Measurements from ENCODE around the gene KCNQ1OT1.

Gene KCNQ1OT1

DNA sequence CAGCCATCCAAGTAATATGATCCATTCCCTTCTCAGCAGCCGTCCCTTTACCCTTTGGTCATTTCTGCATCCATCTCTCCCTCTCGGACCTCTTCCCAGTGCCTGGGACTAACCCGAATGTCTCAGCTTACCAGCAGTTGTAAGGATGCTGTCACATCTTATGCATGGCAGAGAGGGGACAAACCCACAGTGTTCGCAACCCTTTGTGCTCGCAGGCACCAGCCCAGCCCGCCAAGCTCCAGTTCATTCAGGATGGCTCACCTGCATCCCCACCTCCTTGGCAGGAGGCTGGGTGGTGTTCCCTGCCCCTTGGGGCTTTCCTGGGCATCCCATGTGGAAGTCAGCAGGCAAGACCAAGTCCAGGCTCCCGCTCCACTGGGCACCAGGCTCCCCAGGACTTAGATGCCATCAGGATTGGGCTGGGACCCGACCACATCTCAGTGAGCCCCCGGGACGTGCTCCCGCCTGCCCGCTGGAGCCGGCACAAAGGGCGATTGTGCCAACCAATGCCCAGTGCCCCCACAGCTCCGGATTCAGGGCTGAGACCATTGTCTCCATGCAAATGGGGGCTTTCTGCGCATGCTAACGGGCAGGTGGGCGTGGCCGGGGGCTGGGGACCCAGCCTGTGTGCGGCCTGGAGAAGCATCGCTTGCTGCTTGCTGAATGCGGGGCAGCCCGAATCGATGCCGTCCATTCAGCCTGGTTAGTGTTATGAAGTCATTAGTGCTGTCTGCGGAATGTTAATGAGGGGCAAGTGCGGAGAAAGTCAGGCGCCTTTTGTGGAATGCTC lies 108.6 kb downstream of the KCNQ1OT1 start:
- TF ChIP-seq MYC (IDR thresholded peaks at IDR 0.05; ENCODE audit: low read depth, low read length) (no peak), POLR2A (IDR thresholded peaks at IDR 0.05; ENCODE audit: extremely low read depth, insufficient read length) (no peak)
- H3K4me3 ChIP-seq (ENCODE audit: low read depth, low read length): no peak overlapping the region
- no peak for DNase-seq (ENCODE audit: low read depth)

- no peak for DNase-seq (ENCODE audit: low read depth)
These were observed 109.4 kb downstream of the KCNQ1OT1 start for GRCh38 chr11:2590131-2590964.

DNA sequence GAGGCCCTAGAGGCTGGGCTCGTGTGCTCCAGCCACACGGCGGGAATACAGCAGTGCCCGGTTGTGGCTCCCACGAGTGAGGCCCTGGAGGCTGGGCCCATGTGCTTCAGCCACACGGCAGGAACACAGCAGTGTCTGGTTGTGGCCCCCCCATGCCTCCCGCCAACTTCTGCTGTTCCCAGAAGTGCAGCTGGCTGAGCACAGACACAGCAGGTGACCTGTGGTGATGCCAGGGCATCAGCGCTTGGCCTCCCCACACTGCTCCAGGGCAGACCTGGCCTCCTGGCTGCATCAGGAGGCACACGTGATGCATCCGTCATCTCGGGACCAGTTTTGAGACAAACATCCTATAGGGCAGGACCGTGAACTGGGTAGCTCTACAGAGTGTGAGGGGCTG lies 110.3 kb downstream of the KCNQ1OT1 start:
- H3K4me3 ChIP-seq (ENCODE audit: low read depth, low read length): no peak overlapping the region
- TF ChIP-seq, protein P1, sequence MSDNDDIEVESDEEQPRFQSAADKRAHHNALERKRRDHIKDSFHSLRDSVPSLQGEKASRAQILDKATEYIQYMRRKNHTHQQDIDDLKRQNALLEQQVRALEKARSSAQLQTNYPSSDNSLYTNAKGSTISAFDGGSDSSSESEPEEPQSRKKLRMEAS (IDR thresholded peaks at IDR 0.05; ENCODE audit: low read depth, low read length): no peak
- TF ChIP-seq MYC (IDR thresholded peaks at IDR 0.05; ENCODE audit: low read depth, low read length) (no peak), POLR2A (IDR thresholded peaks at IDR 0.05; ENCODE audit: extremely low read depth, insufficient read length) (no peak)
- TF ChIP-seq, protein P2, sequence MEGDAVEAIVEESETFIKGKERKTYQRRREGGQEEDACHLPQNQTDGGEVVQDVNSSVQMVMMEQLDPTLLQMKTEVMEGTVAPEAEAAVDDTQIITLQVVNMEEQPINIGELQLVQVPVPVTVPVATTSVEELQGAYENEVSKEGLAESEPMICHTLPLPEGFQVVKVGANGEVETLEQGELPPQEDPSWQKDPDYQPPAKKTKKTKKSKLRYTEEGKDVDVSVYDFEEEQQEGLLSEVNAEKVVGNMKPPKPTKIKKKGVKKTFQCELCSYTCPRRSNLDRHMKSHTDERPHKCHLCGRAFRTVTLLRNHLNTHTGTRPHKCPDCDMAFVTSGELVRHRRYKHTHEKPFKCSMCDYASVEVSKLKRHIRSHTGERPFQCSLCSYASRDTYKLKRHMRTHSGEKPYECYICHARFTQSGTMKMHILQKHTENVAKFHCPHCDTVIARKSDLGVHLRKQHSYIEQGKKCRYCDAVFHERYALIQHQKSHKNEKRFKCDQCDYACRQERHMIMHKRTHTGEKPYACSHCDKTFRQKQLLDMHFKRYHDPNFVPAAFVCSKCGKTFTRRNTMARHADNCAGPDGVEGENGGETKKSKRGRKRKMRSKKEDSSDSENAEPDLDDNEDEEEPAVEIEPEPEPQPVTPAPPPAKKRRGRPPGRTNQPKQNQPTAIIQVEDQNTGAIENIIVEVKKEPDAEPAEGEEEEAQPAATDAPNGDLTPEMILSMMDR (IDR thresholded peaks at IDR 0.05; ENCODE audit: low read depth, low read length): no peak
- no peak for DNase-seq (ENCODE audit: low read depth)

More at GRCh38 chr11:2590131-2590964, 109.4 kb downstream of the KCNQ1OT1 start:
- TF ChIP-seq, protein P2 (IDR thresholded peaks at IDR 0.05; ENCODE audit: low read depth, low read length): no peak
- no peak for TF ChIP-seq MYC (IDR thresholded peaks at IDR 0.05; ENCODE audit: low read depth, low read length)
- TF ChIP-seq POLR2A (IDR thresholded peaks at IDR 0.05; ENCODE audit: extremely low read depth, insufficient read length): no peak
- TF ChIP-seq, protein P1 (IDR thresholded peaks at IDR 0.05; ENCODE audit: low read depth, low read length): no peak
- no peak overlapping the region for H3K4me3 ChIP-seq (ENCODE audit: low read depth, low read length)

DNA sequence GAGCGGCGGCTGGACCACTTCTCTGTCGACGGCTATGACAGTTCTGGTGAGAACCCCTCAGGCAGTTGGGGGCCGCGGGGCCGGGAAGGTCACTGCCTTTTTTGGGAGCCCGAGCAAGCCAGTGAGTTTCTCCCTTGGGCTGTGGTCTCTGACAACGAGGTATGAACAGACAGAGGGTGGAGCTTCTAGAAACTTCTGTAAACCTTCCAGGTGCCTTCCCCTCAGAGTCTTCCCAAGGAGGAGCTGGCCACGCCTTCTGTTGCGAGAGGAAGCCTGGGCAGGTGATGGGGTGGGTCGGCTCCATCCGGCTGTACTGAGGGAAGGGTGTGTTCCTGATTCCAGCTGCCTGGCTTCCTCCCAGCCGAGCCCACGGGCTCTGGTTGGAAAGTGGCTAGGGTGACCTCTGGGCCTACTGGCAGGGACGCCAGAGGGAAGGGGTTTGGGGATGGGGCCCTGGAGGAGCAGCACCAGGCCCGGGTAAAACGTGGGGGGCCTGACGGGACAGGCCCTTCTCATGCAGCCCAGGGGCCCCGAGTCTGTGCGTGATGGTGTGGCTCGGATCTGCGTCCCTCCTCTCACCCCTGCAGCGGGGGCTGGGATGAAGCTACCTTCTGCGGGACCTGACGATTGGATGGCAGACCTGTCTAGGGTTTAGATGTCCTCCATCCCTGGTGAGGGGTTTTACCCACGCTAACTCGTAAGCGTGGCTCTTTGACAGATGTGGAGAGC lies 110.8 kb downstream of the KCNQ1OT1 start:
- TF ChIP-seq POLR2A (IDR thresholded peaks at IDR 0.05; ENCODE audit: extremely low read depth, insufficient read length) (no peak), MYC (IDR thresholded peaks at IDR 0.05; ENCODE audit: low read depth, low read length) (no peak)
- TF ChIP-seq, protein P2 (IDR thresholded peaks at IDR 0.05; ENCODE audit: low read depth, low read length): no peak
- no peak overlapping the region for H3K4me3 ChIP-seq (ENCODE audit: low read depth, low read length)
- DNase-seq (ENCODE audit: low read depth): no peak

DNA sequence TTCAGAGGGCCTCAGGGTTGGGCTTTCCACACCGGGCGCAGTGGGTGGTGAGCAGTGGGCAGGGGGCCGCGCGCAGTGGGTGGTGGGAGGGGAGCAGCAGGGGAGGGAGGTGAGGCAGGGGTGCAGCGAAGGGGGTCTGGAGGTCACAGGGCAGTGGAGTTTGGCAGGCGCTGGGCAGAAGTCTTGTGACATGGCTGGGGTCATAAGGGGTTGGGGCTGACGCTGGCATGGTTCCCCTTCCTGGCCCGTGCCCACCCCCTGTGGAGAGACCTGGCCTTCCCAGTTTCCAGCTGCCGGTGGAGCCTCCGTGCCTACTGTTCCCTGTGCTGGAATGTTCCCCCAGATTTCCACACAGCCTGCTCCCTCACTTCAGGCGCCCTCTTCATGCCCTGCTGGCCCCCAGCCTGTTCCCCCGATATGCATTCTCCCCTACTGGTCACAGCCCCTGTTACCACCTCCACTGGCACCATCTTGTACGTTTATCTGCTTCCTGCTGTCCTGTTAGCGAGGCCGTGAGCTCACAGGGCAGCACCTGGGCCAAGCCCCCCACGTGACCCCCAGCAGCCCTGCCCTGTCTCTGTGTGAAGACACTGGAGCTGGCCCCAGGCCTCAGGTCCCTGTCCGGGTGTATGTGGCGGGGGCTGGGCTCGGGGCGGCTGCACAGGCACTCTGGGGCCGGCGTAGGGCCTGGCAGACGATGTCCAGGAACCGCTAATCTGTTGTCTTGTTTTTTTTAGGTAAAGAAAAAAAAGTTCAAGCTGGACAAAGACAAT lies 111.6 kb downstream of the KCNQ1OT1 start:
- TF ChIP-seq, protein P1 (IDR thresholded peaks at IDR 0.05; ENCODE audit: low read depth, low read length): no peak
- TF ChIP-seq, protein P2 (IDR thresholded peaks at IDR 0.05; ENCODE audit: low read depth, low read length): no peak
- no peak for TF ChIP-seq POLR2A (IDR thresholded peaks at IDR 0.05; ENCODE audit: extremely low read depth, insufficient read length)
- no peak for TF ChIP-seq MYC (IDR thresholded peaks at IDR 0.05; ENCODE audit: low read depth, low read length)
- H3K4me3 ChIP-seq (ENCODE audit: low read depth, low read length): no peak overlapping the region
- DNase-seq (ENCODE audit: low read depth): no peak
